Trophoblast cell (in vitro differentiated cells and primary cell): ENCODE data around the gene GPR68.
"Not testable (repeated sequence)": the region's sequence is repeated elsewhere in the genome, so short reads cannot be mapped to it uniquely, and the experiment has no call there.

ENCODE experiments used
- DNase-seq, 2 donors: peaks; one replicate each; pipeline ENCODE4 v3.0.0-alpha.2; 2016
- H2AFZ ChIP-seq: 2 replicates; pipeline ENCODE4 v1.6.1; 2013; ENCODE audit warnings: low read length, moderate library complexity, mild to moderate bottlenecking; ENCODE audit not compliant: insufficient read depth, poor library complexity
- H2AK5ac ChIP-seq: 2 replicates; pipeline ENCODE4 v1.6.1; 2013; ENCODE audit warnings: mild to moderate bottlenecking, low read length
- H2BK120ac ChIP-seq: 2 replicates; pipeline ENCODE4 v1.6.1; 2013; ENCODE audit warnings: low read length, mild to moderate bottlenecking, moderate library complexity; ENCODE audit not compliant: insufficient read depth, poor library complexity
- H2BK12ac ChIP-seq: 2 replicates; pipeline ENCODE4 v1.6.1; 2013; ENCODE audit warnings: mild to moderate bottlenecking, low read length, moderate library complexity
- H2BK5ac ChIP-seq: 2 replicates; pipeline ENCODE4 v1.6.1; 2013; ENCODE audit warnings: low read length, low read depth, moderate library complexity, mild to moderate bottlenecking; ENCODE audit not compliant: poor library complexity
- H3K14ac ChIP-seq: 2 replicates; pipeline ENCODE4 v1.6.1; 2013; ENCODE audit warnings: mild to moderate bottlenecking, low read length
- H3K18ac ChIP-seq: 2 replicates; pipeline ENCODE4 v1.6.1; 2013; ENCODE audit warnings: mild to moderate bottlenecking, low read length
- H3K23ac ChIP-seq: 2 replicates; pipeline ENCODE4 v1.6.1; 2013; ENCODE audit warnings: low read length
- H3K27ac ChIP-seq: 2 replicates; pipeline ENCODE4 v1.5.1; 2013; ENCODE audit warnings: low read depth, mild to moderate bottlenecking, inconsistent platforms, low read length, moderate library complexity
- H3K27me3 ChIP-seq: 2 replicates; pipeline ENCODE4 v1.6.1; 2013; ENCODE audit warnings: inconsistent platforms, mild to moderate bottlenecking, low read length, moderate library complexity; ENCODE audit not compliant: insufficient read depth
- H3K36me3 ChIP-seq, 2 experiments: 1 replicate in 1 of 2; 2 replicates in 1 of 2; pipeline ENCODE4 v1.6.1; 2013; ENCODE audit warnings: low read length in 2 of 2, mild to moderate bottlenecking in 2 of 2, moderate library complexity in 1 of 2; ENCODE audit not compliant: insufficient read depth in 2 of 2, control insufficient read depth in 1 of 2
- H3K4ac ChIP-seq: 2 replicates; pipeline ENCODE4 v1.6.1; 2013; ENCODE audit warnings: low read depth, mild to moderate bottlenecking, low read length, moderate library complexity
- H3K4me1 ChIP-seq, 2 experiments: 1 replicate in 1 of 2; 2 replicates in 1 of 2; pipeline ENCODE4 v1.6.1; 2013; ENCODE audit warnings: low read length in 2 of 2, mild to moderate bottlenecking in 2 of 2, moderate library complexity in 1 of 2; ENCODE audit not compliant: insufficient read depth in 2 of 2, control insufficient read depth in 1 of 2
- H3K4me2 ChIP-seq: 2 replicates; pipeline ENCODE4 v1.6.1; 2013; ENCODE audit warnings: inconsistent platforms, mild to moderate bottlenecking, low read length, moderate library complexity
- H3K4me3 ChIP-seq: 2 replicates; pipeline ENCODE4 v1.5.1; 2013; ENCODE audit warnings: mild to moderate bottlenecking, low read depth, low read length, inconsistent platforms
- H3K79me1 ChIP-seq: one replicate; pipeline ENCODE4 v1.6.1; 2013; ENCODE audit warnings: low read length
- H3K79me2 ChIP-seq: 2 replicates; pipeline ENCODE4 v1.6.1; 2013; ENCODE audit warnings: low read length, mild to moderate bottlenecking; ENCODE audit not compliant: control insufficient read depth, insufficient read depth, poor library complexity
- H3K9ac ChIP-seq: 2 replicates; pipeline ENCODE4 v1.6.1; 2013; ENCODE audit warnings: mild to moderate bottlenecking, low read length
- H3K9me3 ChIP-seq: 2 replicates; pipeline ENCODE4 v1.6.1; 2013; ENCODE audit warnings: low read depth, mild to moderate bottlenecking, control low read depth, inconsistent platforms, low read length; ENCODE audit not compliant: insufficient read depth
- H4K12ac ChIP-seq: 2 replicates; pipeline ENCODE4 v1.6.1; 2013; ENCODE audit warnings: low read depth, mild to moderate bottlenecking, low read length, moderate library complexity
- H4K8ac ChIP-seq: 2 replicates; pipeline ENCODE4 v1.6.1; 2013; ENCODE audit warnings: low read depth, mild to moderate bottlenecking, low read length, moderate library complexity
- H4K91ac ChIP-seq: one replicate; pipeline ENCODE4 v1.6.1; 2013; ENCODE audit warnings: low read depth, mild to moderate bottlenecking, low read length, moderate library complexity
- WGBS: extraction: QIAGEN DNeasy Blood & Tissue Kit; methylation state at CpG from one replicate; pipeline ENCODE4 v1.1.7; 2013; ENCODE audit warnings: missing lambda C conversion rate; ENCODE audit not compliant: insufficient read length, insufficient coverage; ENCODE audit errors: extremely low coverage; 5-methylcytosine and 5-hydroxymethylcytosine counted together

GPR68 gene

DNA sequence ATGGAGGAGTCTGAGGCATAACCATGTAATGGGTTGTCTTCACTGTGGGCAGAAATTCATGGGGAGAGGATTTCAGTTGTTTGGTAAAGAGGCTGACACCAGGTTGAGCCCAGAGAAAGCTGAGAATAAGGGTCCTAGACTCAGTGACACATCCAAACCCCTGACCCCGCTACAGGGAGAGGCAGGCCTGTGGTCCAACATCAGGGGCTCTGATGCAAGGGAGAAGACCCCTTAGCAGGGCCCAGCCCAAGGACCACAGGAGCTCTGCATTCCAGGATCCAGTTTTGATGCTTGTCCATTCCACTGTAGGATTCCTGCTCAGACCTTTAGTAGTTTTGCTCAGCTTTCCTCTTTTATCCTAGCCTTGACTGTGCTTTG, 15.5 kb downstream of the GPR68 start:
- no peak overlapping the region for H2BK120ac ChIP-seq
- no peak for DNase-seq

DNA sequence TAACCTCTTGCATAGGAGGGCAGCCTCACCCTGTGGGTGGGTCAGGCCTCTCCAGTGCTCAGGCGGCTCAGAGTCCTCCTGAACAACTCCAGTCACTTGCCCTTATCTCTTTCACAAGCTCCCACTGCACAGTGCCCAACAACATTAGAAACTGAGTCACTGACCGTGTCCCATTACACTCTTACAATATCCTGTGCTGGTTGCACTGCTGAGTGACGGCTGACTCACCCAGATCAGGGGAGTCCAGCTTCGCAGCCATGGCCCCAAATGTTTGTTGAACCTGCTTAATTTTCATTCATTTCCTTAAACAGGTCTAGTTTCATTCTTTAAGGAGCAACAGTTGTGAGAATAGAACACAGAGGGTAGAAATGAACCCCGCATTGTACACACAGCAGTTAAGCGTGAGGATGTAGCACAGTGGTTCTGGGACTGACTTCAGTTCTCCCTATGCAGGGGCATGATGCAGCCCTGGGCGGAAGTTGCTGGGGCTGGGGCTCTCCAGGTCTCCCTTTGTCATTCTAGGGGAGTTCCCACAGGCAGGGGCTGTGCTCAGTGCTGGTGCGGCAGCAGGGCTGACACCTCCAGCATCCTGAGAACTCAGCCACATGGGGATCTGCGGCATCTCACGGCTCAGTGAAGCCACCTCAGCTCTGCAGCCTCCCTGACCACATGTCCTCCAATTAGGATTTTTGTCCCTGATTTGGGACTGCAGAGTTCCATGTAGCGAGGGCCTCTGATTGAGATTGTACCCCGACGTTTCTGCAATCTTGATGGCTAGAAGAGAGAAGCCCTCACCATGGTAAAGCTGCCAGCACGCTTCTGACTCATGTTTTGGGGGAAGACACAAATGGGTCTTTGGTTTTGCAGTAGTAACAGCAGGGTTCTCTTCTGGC, 16.1 kb downstream of the GPR68 start:
- Histone ChIP-seq H3K14ac (no peak overlapping the region), H3K36me3 (peaks cover 0 to 2% of the 10 kb centered on the region in 2 experiments), H3K9ac (no peak overlapping the region), H3K79me1 (no peaks in the 10 kb centered on the region), H2BK12ac (no peak overlapping the region), H3K4me2 (no peak overlapping the region), H2AK5ac (no peak overlapping the region), H3K4me3 (no peak overlapping the region), H3K4me1 (no peaks in the 10 kb centered on the region), H4K12ac (no peak overlapping the region), H3K27me3 (no peaks in the 10 kb centered on the region), H2AFZ (no peak overlapping the region), H3K9me3 (peaks cover under 1% of the 10 kb centered on the region), H3K79me2 (no peaks in the 10 kb centered on the region), H3K4ac (no peak overlapping the region), H2BK5ac (no peak overlapping the region), H4K91ac (no peak overlapping the region), H3K18ac (no peak overlapping the region), H2BK120ac (no peak overlapping the region), H3K23ac (no peak overlapping the region), H4K8ac (no peak overlapping the region), H3K27ac (no peak overlapping the region)
- no CpG with 5 or more reads among the region's 14 CpGs for WGBS
- DNase-seq = no peak

More for the DNA sequence above, 15.5 kb downstream of the GPR68 start:
- Histone ChIP-seq H3K4ac (no peak overlapping the region), H3K4me3 (no peak overlapping the region), H3K36me3 (peaks cover 0 to 2% of the 10 kb centered on the region in 2 experiments), H2AK5ac (no peak overlapping the region), H4K91ac (no peak overlapping the region), H3K4me1 (no peaks in the 10 kb centered on the region), H3K27me3 (no peaks in the 10 kb centered on the region), H2AFZ (no peak overlapping the region), H3K9ac (no peak overlapping the region), H3K79me1 (no peaks in the 10 kb centered on the region), H4K12ac (no peak overlapping the region), H3K18ac (no peak overlapping the region), H3K9me3 (peaks cover 3% of the 10 kb centered on the region), H3K27ac (no peak overlapping the region), H3K23ac (no peak overlapping the region), H4K8ac (no peak overlapping the region), H3K79me2 (no peaks in the 10 kb centered on the region), H3K4me2 (no peak overlapping the region), H2BK5ac (no peak overlapping the region), H2BK12ac (no peak overlapping the region), H3K14ac (no peak overlapping the region)
- WGBS = no CpG with 5 or more reads among the region's 1 CpG

DNA sequence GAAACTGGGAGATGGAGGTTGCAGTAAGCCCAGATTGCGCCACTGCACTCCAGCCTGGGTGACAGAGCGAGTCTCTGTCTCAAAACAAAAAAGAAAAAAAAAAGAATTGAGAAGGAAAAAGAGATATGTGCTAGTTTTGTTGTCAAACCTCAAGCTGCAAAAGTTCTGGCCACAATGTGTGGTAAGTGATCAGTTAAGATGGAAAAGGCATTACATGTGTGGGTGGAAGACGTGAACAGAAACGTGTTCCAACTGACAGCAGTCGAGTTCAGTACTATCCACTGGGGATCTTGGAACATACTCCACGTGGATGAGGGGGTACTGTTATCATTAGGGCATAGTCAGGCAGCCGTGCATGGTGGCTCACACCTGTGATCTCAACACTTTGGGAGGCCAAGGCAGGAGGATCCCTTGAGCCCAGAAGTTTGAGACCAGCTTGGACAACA, 17.3 kb downstream of the GPR68 start:
- no peaks in the 10 kb centered on the region for H3K79me1 ChIP-seq
- H3K36me3 ChIP-seq = peaks cover 0 to 2% of the 10 kb centered on the region in 2 experiments

DNA sequence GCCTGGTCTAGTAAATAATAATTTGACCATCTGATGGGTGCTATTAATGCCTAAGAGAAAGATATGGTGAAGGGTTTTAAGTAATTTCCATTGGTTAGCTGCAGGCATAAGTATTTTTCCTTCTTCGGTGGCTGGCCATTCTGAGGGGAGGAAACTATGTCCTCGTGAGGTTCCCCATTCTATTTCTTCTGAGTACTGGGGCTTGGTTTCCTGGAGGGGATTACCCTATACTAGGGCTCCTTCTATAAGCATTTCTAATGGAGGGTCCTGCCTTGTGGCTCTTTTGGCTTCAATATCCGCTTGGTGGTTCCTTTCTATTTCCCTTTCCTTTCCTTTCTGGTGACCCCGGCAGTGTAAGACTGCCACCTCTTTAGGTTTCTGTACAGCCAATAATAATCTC, 18.1 kb downstream of the GPR68 start:
- not testable (repeated sequence) for H3K4ac ChIP-seq, H2AK5ac ChIP-seq, H4K12ac ChIP-seq, H3K4me1 ChIP-seq, H3K14ac ChIP-seq, H3K27ac ChIP-seq, H3K36me3 ChIP-seq, H4K8ac ChIP-seq, H2BK5ac ChIP-seq, H3K9me3 ChIP-seq, H3K9ac ChIP-seq, H3K79me2 ChIP-seq, H2BK120ac ChIP-seq, H3K4me2 ChIP-seq, H4K91ac ChIP-seq, H3K27me3 ChIP-seq, H2AFZ ChIP-seq, H3K79me1 ChIP-seq, H3K23ac ChIP-seq, DNase-seq, H3K4me3 ChIP-seq, H2BK12ac ChIP-seq, H3K18ac ChIP-seq
- WGBS = no CpG with 5 or more reads among the region's 4 CpGs

More for the DNA sequence above, 17.3 kb downstream of the GPR68 start:
- Histone ChIP-seq H2BK12ac (no peak overlapping the region), H3K9ac (no peak overlapping the region), H2BK5ac (no peak overlapping the region), H3K4me1 (no peaks in the 10 kb centered on the region), H3K4me3 (no peak overlapping the region), H4K12ac (no peak overlapping the region), H3K4me2 (no peak overlapping the region), H2BK120ac (no peak overlapping the region), H4K8ac (no peak overlapping the region), H3K18ac (no peak overlapping the region), H3K9me3 (no peaks in the 10 kb centered on the region), H4K91ac (no peak overlapping the region), H3K79me2 (no peaks in the 10 kb centered on the region), H3K14ac (no peak overlapping the region), H2AK5ac (no peak overlapping the region), H2AFZ (no peak overlapping the region), H3K4ac (no peak overlapping the region), H3K23ac (no peak overlapping the region), H3K27me3 (no peaks in the 10 kb centered on the region), H3K27ac (no peak overlapping the region)
- no CpG with 5 or more reads among the region's 7 CpGs for WGBS
- DNase-seq = no peak
